SHP77 treated with DMSO at 0.1 percent for 48 hours (cell line): ENCODE measurements around the gene CSTF1.

Experiments used
- DNase-seq: peaks from one replicate; lab custom pipeline; 2025; lab: John Stamatoyannopoulos, UW

Gene CSTF1

DNA sequence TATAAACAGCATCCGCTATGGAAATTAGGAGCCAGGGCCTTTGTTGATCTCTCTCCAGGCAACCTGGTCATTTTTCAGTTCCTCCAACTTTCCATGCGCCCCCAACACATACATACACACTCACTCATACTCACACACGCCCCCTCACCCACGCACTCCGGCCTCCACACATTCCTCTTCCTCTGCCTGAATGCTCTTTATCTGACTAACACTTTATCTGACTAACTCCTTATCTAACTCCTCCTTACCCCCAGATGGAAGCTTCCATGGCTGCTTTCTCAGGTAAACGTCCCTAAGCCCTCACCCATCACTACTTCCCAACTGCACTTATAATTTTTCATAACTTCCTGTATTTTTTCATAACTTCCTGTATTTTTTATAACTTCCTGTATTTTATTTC is 37.1 kb downstream of the CSTF1 start:
- no peak for DNase-seq

DNA sequence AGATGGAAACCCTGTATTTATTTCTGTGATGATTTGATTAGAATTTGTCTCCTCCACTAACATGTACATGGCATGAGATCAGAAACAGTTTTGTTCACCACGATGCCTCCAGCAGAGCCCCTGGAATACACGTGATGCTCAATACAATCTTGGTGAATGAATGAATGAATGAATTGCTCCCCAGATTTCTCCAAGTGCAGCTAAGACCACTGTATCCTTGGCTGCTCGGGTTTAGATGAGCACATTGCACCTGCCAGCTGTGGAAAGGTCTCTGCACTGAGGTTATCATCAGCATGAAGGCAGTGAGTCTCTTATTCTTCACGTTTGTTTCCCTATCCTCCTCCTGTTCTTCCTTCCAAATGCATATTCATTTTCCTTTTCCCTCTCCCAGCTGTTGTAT is 37.5 kb downstream of the CSTF1 start:
- DNase-seq = no peak

GRCh38 chr20:56430461-56430860 is 38.0 kb downstream of the CSTF1 start:
- no peak for DNase-seq

GRCh38 chr20:56430957-56431356 is 38.5 kb downstream of the CSTF1 start:
- DNase-seq = no peak

DNA sequence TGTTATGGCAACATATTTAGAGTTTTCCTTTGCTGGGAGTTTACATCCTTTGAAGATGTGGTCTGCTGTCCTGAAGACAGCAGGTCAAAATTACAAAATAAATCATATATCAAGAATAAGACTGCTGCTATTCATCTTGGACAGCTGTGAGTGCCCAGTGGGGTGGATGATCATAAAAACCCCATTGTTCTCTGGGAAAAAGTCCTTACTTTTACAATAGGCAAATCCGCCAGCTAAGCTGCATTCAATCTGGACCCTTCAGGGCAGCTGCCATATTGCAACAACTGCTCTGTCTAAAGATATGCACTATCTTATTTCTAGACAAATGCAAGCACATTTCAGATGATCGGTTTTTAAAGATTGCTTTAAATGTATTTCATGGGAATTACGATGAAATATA is 39.0 kb downstream of the CSTF1 start:
- DNase-seq = no peak

DNA sequence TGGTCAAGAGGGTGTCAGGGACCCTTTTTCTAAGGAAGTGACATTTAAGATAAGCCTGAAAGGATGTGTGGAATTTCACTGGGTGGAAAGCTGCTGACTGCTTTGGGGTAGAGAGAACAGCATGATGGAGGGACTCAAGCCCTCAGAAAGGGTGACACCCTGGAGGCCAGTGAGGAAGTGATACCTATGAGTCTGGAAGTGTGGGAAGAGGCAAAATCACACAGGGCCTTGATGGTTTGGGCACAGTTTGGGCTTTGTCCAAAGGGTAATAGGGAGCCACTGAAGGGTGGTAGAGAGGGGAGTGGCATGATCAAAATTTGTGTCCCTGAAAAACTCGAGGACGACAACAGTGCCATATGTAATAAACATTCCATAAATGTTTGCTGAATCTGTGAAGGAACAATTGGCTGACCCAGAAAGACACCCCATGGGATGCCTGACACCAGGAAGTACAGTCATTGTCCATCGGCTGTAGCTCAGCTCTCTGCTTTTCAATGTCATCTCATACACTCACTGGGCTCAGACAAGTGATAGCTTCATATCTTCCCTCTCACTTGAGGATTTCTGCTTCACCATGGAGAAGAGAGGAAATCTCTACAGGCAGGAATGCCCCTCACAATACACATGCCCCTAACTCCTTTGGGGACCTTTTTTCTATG is 40.9 kb downstream of the CSTF1 start:
- no peak for DNase-seq

DNA sequence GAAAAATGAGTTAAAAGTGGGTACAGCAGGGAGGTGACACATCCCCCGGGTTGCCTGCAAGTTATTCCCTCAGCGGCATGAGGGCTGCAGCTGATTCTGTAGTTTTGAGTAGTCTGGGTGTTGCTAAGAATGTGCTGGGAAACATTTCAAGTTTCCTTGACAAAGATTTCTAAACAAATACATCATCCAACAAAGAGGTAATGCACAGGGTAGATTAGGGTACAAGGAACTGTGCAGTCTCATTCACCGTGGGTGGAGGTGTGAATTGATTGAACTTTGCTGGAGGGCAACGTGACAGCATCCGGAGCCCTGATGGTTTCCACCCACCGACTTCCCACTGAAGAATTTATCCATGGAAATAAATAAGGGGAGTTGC is 41.4 kb downstream of the CSTF1 start:
- DNase-seq = no peak

DNA sequence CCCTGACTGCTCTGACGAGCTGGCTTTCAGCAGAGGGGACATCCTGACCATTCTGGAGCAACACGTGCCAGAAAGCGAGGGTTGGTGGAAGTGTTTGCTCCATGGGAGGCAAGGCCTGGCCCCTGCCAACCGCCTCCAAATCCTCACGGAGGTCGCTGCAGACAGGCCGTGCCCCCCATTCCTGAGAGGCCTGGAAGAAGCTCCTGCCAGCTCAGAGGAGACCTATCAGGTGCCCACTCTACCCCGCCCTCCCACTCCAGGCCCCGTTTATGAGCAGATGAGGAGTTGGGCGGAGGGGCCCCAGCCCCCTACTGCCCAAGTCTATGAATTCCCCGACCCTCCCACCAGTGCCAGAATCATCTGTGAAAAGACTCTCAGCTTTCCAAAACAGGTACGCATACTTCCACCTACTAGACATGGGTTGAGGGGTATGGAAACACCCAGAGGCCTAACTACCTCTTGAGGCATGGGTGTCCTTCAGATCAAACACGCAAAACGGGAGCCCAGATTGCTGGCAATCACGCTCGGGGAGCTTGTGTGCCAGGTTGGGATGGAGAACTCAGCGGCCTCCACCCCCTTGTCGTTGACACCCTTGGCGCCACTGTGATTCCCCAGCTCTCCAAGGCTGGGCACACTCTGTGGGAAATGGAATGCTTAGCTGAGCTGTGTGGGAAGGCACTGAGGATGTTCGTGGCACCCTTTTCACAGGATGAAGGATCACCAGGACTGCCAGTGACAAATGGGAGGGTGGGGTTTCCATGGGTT is 44.9 kb downstream of the CSTF1 start:
- no peak for DNase-seq

DNA sequence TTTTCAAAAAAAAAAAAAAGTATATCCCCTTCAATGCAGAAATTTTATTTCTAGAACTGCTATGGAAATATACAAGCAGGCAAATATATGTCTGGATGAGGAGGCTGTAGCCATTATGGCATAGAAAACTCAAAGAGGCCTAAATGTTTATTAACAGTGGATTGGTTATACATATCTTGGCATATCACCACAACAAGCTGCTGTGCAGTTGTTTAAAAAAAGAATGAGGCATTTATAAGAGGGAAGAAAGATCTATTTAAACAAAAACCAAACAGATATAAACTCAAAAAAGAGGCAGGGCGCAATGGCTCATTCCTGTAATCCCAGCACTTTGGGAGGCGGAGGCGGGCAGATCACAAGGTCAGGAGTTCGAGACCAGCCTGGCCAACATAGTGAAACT is 45.8 kb downstream of the CSTF1 start:
- DNase-seq = no peak

DNA sequence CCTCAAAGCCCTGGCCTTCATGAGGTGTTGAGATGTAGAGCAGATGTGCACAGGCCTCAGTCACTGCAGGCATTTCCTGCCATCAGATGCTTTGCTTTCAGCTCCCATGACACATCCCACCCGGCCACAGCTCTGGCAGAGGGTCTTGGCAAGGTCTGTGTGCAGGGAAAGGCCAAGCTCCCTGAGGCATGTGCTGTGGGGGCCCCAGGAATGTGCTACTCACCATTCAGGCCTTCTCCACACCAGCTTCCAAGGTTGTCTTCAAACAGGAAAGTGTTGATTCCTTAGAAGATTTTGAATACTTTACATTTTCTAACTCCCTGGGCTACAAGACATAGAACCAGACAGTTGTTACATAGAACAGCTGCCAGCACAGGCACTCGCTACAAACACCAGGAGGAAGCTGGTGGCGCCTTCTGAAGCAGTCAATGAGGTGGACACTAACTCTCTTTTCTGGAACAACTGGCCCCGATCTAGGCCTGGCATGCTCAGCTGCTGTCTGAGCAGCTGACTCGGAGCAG is 47.4 kb downstream of the CSTF1 start:
- DNase-seq = no peak

- DNase-seq = no peak
Measured at GRCh38 chr20:56440346-56441007, 48.0 kb downstream of the CSTF1 start.

GRCh38 chr20:56442389-56443365 is 50.2 kb downstream of the CSTF1 start:
- DNase-seq = no peak

DNA sequence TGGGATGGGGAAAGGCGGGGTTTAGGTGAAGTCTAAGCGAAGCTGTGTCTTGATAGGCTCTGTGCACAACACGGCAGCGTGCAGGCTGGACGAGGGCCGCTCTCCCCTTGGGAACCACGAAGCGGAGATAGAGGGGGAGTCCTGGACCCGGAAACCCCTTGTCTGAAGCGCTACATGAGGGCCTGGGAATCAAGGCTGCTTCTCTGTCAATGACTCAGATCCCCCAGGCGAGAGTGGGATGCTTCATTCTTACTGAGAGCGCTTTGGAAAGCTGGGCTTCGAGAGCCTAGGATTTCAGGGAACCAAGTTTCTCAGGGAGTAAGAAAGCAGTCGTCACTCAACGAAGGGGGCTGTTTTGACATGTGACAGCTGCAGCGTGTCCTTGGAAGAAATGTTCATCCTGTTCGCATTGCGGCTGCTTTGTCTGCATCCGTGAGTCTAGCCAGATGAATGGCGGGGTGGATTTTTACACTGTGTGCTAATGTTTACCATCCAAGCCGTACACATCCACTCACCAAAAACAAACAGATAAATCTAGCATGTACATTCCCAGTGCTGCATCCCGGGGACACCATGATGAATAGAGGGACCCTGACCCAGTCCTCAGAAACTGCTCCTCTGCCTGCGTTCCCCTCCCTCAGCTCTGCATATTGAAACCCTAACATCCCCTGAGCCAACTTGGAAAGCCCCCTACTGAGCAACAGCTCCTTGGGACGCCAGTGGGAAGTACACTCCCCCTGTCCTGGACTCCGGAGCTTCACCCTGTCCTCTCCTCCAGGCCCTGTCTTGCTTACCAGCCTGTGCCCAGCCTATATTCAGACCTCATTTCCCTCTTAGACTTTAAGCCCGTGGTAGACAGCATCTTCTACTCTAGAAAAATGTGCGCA is 51.5 kb downstream of the CSTF1 start:
- DNase-seq = no peak

DNA sequence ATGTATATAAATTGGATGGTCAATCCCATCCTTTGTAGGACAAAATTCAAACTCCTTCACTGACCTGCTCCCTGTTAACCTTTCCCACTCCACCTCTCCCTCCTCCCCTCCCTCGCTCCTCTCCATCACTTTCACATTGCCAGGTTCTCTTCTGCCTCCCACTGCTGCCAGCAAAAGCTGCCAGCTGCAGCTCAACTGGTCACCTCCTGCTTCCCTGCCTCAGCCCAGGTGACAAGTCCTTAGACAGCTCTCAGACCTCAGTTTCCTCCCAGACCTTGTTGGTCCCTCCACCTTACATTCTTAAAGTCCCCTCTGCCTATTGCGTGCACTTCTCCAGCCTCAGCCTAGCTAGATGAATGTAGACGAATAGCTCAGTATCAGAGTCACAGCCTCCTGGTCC is 52.7 kb downstream of the CSTF1 start:
- no peak for DNase-seq

DNA sequence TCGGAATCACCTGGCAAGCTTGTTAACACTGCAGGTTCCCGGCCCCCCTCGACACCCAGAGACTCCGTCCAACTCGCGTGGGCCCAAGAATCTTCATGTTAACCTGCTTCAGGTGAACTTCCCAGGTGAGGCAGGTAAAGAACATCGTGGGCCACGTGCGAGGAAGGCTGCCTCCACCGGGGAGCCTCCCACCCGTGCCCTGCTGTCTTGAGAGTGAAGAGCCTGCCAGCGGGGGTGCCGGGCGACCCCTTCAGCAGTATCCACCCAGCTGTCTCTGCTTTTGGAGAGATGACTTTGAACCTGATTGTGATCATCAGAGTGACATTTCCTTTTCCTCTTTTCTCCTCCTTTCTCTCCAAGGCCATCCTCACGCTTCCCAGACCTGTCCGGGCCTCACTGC is 53.1 kb downstream of the CSTF1 start:
- no peak for DNase-seq

- no peak for DNase-seq
Measured at GRCh38 chr20:56447227-56447626, 54.8 kb downstream of the CSTF1 start.

- DNase-seq = no peak
Measured at GRCh38 chr20:56449459-56449858, 57.0 kb downstream of the CSTF1 start.

- DNase-seq = no peak
Measured at GRCh38 chr20:56451056-56451765, 58.8 kb downstream of the CSTF1 start.

DNA sequence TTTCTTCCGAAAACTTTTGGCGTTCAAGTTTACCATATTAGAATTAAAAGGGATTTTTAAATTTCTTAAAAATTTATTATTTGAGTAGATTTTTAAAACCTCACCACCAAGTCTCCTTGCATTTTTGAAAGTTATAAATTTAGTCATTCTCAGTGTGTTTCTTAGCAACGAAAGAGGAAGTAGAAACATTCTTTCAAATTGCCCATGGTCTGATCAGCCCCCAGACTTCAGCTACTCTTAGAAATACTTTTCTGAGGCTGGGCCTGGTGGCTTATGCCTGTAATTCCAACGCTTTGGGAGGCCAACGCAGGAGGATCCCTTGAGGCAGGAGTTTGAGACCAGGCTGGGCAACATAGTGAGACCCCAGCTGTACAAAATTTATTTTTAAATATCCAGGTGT is 60.9 kb downstream of the CSTF1 start:
- DNase-seq = no peak

DNA sequence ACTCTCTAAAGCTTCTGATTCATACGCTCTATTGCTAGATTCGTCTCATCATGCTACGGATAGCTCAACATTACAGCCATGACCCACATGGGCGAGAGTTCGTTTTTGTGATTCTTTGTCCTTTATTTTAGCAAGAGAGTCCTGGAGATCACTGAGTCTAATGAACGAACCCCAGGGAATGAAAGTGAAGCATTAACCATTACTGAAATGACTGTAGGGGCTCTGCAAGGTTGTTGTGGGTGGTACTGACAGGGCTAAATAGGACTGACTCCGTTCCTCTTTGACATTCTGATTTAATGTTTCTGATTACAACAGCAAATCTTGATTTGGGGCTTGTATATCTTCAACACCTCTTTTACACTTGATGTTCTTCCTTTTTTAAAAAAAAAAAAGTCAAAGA is 62.3 kb downstream of the CSTF1 start:
- no peak for DNase-seq
